Fibroblast of mammary gland (primary cell): ENCODE data around the gene MMP25.

Experiments used
- DNase-seq: peaks from one replicate; pipeline ENCODE4 v3.0.0-alpha.2; 2010; ENCODE audit warnings: low read depth
- H3K4me3 ChIP-seq: 2 replicates; pipeline ENCODE4 v1.5.1; 2011; ENCODE audit warnings: low read depth, mild to moderate bottlenecking, low read length, moderate library complexity; ENCODE audit not compliant: control insufficient read depth
- TF ChIP-seq, protein P1 (sequence below): conservative IDR thresholded peaks from 2 replicates; pipeline ENCODE4 v1.5.1; 2011; ENCODE audit warnings: low read depth, low read length, inconsistent platforms; ENCODE audit not compliant: control insufficient read depth, insufficient read depth

The MMP25 gene

DNA sequence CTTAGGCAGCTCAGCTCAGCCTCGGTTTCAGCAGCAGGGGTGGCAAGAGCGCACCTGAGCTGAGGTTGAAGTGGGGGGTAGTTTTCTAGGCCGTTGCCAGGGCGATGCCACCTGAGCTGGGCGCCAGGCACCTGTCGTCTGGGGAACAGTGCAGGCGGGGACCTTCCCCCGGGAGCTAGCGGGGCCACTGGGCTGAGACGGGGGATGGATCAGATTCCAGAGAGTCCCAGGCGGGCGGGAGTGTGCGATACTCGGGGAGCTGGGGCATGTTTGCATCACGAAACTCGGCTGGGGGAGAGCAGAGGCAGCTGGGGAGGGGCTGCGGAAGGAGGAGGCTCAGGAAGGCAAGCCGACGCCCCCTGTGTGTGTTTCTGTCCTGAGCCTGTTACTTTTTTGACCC is 34.1 kb upstream of the MMP25 start:
- no peak overlapping the region for H3K4me3 ChIP-seq
- TF ChIP-seq, protein P1, sequence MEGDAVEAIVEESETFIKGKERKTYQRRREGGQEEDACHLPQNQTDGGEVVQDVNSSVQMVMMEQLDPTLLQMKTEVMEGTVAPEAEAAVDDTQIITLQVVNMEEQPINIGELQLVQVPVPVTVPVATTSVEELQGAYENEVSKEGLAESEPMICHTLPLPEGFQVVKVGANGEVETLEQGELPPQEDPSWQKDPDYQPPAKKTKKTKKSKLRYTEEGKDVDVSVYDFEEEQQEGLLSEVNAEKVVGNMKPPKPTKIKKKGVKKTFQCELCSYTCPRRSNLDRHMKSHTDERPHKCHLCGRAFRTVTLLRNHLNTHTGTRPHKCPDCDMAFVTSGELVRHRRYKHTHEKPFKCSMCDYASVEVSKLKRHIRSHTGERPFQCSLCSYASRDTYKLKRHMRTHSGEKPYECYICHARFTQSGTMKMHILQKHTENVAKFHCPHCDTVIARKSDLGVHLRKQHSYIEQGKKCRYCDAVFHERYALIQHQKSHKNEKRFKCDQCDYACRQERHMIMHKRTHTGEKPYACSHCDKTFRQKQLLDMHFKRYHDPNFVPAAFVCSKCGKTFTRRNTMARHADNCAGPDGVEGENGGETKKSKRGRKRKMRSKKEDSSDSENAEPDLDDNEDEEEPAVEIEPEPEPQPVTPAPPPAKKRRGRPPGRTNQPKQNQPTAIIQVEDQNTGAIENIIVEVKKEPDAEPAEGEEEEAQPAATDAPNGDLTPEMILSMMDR, result no peak
- DNase-seq, result no peak

DNA sequence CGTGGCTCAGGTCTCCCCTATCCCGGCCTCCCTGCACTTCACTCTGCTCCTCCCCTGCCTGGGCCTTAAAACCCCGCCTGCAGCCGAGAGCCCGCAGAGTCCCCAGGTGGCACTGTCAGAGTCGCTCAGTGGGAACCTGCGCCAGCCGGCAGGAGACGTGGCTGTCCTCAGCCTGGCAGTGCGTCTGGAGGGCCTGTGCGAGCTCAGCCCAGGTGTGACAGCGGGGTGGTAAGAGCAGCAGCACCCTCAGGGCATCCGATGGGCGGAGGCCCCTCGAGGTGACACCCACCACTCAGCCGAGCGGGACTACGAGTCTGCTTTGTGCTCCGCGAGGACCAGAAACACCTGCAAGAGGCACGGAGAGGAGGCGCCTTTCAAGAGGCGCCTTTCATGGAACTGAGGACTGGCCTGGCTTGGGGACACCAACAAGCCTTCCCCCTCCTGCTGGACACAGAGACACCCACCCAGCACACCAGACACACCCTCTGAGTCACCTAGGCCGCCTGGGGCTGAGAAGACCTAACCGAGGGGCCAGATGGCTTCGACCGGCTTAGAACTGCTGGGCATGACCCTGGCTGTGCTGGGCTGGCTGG is 33.4 kb upstream of the MMP25 start, which contains the start of gene CLDN9:
Gene CLDN9 (plus strand): TSS at position 96 of the 593 bp plus-strand sequence. CDS start 440 bp downstream, at position 536.
- no peak within 1 kb of the TSS for H3K4me3 ChIP-seq
- no peak for DNase-seq

DNA sequence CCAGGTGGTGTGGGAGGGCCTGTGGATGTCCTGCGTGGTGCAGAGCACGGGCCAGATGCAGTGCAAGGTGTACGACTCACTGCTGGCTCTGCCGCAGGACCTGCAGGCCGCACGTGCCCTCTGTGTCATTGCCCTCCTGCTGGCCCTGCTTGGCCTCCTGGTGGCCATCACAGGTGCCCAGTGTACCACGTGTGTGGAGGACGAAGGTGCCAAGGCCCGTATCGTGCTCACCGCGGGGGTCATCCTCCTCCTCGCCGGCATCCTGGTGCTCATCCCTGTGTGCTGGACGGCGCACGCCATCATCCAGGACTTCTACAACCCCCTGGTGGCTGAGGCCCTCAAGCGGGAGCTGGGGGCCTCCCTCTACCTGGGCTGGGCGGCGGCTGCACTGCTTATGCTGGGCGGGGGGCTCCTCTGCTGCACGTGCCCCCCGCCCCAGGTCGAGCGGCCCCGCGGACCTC is 32.8 kb upstream of the MMP25 start:
- TF ChIP-seq, protein P1, result no peak
- H3K4me3 ChIP-seq, result no peak overlapping the region
- no peak for DNase-seq

More for the DNA sequence above, 33.4 kb upstream of the MMP25 start, which contains the start of gene CLDN9:
- TF ChIP-seq, protein P1, result no peak

DNA sequence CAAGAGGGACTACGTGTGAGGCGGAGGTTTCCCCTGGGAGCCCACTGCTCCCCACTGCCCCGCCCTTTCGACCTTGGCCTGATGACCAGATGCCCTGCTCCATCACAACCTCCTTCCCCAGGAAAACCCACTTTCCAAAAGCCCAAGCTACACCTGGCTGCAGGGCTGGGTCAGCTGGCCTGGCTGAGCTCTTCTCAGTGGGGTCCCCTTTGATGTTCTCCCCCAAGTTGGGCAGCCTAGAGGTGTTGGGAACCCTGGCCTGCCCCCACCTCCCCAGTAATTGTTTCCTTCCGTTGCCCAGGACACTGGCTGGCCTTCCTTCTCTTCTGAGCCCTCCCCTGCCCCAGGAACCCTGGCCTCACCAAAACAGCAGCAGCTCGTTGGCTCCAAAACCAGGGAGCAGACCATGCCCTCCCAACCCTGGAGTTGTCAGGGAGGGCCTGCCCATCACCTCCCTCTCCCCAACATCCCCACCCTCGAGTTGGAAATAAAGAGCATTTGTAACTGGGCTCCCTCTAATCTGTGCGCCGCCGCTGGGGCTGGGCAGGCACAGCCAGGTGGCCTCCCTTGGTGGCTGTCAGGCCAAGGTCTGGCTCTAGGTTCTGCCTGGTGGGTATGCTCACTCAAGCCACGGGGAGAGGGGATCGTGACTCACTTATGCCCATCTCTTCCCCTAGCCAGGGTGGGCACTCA is 32.2 kb upstream of the MMP25 start:
- TF ChIP-seq, protein P1, result no peak
- no peak overlapping the region for H3K4me3 ChIP-seq
- no peak for DNase-seq

DNA sequence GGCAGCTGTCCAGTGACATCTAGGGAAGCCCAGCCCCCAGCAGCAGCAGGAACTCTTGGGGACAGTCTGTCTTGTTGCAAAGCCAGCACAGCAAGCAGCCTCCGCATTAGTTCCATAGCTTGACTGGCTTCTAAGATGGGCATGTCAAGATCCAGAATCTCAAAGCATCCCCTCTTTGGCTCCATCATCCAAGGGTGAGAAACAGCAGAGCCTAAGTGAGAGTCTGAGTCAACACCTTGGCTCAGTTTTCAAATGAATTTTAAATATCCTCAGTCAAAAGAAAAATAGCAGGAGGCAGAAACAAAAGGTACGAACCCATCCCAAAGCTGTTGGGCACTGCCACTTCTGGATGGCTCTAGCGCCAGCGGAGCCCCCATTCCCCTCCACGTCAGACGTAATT is 31.4 kb upstream of the MMP25 start:
- no peak overlapping the region for H3K4me3 ChIP-seq
- no peak for DNase-seq
- TF ChIP-seq, protein P1, result no peak

DNA sequence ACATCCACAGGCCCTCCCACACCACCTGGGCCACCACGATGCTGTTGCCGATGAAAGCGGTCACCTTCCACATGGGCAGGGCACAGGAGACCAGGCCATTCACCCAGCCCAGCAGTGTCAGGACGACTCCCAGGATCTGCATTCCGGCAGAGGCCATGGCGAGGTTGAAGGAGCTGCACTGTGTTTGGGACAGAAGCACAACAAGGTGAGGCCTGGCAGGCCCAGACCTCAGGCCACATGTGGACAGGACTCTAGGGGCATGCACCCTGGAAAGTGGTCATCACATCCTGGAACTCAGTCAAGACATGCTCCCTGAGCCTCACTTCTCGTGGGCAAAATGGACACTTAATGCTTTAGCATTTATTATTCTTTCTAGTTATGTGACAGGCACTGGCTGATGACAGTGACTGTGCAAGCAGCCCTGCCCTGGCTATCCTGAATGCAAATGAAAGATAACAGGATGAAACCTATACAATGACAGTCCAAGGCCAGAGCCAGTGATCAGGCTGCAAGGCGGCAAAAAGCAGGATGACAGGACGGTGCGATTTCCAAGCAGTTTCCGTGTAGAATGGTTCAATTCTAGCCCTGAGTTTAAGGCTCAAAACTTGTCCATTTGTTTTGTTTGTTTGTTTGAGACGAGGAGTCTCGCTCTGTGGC is 30.4 kb upstream of the MMP25 start:
- DNase-seq, result no peak
- TF ChIP-seq, protein P1, result no peak
- H3K4me3 ChIP-seq, result no peak overlapping the region
